ENCODE data around the gene MUC13. TPM values are rescaled to one million over a fixed set of nuclear protein-coding genes. Genes with fewer than 3 reads are reported as not detected.
A peak's percentile ranks its signal among the peaks of the same experiment; 100 is the strongest.

Gene MUC13
- total RNA-seq, 4 donors from 2014 or later: 37.8 to 700 (median 401) TPM

- in situ Hi-C loops (cut with MboI; ENCODE audit: low pct_ligation_motif_present in 1 of 4, low pct_unique_long_range_greater_than_20kb in 1 of 4, low sequenced_read_pairs in 3 of 4): no loop called here
- Histone ChIP-seq H3K36me3 (no peaks in the 10 kb centered on the region), H3K4me3 (no peak overlapping the region), H3K27me3 (no peaks in the 10 kb centered on the region), H3K4me1 (peaks cover 3 to 51% (median 34%) of the 10 kb centered on the region in 4 donors), H3K27ac (peak overlapping the region in 3 of 4 donors; percentile 10 to 88 (median 87)), H3K9me3 (no peaks in the 10 kb centered on the region)
- 91 to 93% methylated on average over 5 to 18 of the region's 18 CpGs for WGBS, 2 donors (ENCODE audit: low coverage in 1 of 2)
- DNase-seq: no peak
- TF ChIP-seq CTCF (IDR thresholded peaks at IDR 0.05) (no peak), POLR2A (IDR thresholded peaks at IDR 0.05) (no peak), EP300 (IDR thresholded peaks at IDR 0.05; ENCODE audit: low read depth) (no peak), POLR2AphosphoS5 (IDR thresholded peaks at IDR 0.05) (no peak)
- intact Hi-C loops (cut with DNase I; ENCODE audit: low total_unique reads): no loop called here
These were observed 35.6 kb upstream of the MUC13 start for GRCh38 chr3:124969963-124970722.

GRCh38 chr3:124969190-124969589 is 34.6 kb upstream of the MUC13 start:
- no peaks in the 10 kb centered on the region for H3K9me3 ChIP-seq
- 63 to 68% methylated on average over 7 to 8 of the region's 8 CpGs for WGBS, 2 donors (ENCODE audit: low coverage in 1 of 2)
- intact Hi-C loops (cut with DNase I; ENCODE audit: low total_unique reads): no loop called here
- peaks cover under 1 to 45% (median 34%) of the 10 kb centered on the region in 4 donors for H3K4me1 ChIP-seq
- no peaks in the 10 kb centered on the region for H3K36me3 ChIP-seq
- TF ChIP-seq CTCF (IDR thresholded peaks at IDR 0.05): no peak
- no peaks in the 10 kb centered on the region for H3K27me3 ChIP-seq
- in situ Hi-C loops (cut with MboI; ENCODE audit: low pct_ligation_motif_present in 1 of 4, low pct_unique_long_range_greater_than_20kb in 1 of 4, low sequenced_read_pairs in 3 of 4): no loop called here
- no peak overlapping the region for H3K4me3 ChIP-seq
- H3K27ac ChIP-seq: no peak overlapping the region
- no peak for DNase-seq

DNA sequence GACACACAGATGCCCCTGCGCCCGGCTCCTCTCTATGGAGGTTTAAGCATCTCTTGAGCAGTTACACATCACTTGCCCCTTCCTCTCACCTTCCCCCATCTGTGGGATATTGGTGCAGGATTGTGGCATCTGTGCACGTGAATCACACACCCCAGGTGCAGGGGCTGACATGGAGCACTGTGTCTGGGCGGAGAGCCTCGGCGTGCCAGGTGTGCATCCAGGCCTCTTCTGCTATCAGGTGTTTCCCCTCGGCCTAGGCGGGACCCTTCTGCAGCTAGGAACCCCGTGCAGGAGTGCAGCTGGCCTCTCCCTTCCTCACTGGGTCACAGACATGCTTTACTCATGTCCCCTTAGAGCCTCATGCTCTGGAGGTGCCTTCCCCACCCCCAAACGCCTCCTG is 33.4 kb upstream of the MUC13 start:
- H3K4me3 ChIP-seq: no peak overlapping the region
- no peaks in the 10 kb centered on the region for H3K9me3 ChIP-seq
- DNase-seq: no peak
- 86% methylated on average over 10 of the region's 10 CpGs; no CpG with 5 or more reads in 1 of the 2 donors for WGBS, 2 donors (ENCODE audit: low coverage in 1 of 2)
- H3K27ac ChIP-seq: peak overlapping the region in 1 of 4 donors; percentile 24
- intact Hi-C loops (cut with DNase I; ENCODE audit: low total_unique reads) (no loop called here), in situ Hi-C loops (cut with MboI; ENCODE audit: low pct_ligation_motif_present in 1 of 4, low pct_unique_long_range_greater_than_20kb in 1 of 4, low sequenced_read_pairs in 3 of 4) (no loop called here)
- H3K27me3 ChIP-seq: no peaks in the 10 kb centered on the region
- no peaks in the 10 kb centered on the region for H3K36me3 ChIP-seq
- peaks cover 4 to 45% (median 35%) of the 10 kb centered on the region in 4 donors for H3K4me1 ChIP-seq
- TF ChIP-seq POLR2AphosphoS5 (IDR thresholded peaks at IDR 0.05) (no peak), CTCF (IDR thresholded peaks at IDR 0.05) (no peak), POLR2A (IDR thresholded peaks at IDR 0.05) (no peak), EP300 (IDR thresholded peaks at IDR 0.05; ENCODE audit: low read depth) (no peak)

GRCh38 chr3:124966521-124967445 is 32.2 kb upstream of the MUC13 start:
- H3K27ac ChIP-seq: peak overlapping the region in 1 of 4 donors; percentile 14
- H3K4me3 ChIP-seq: no peak overlapping the region
- in situ Hi-C loops (cut with MboI; ENCODE audit: low pct_ligation_motif_present in 1 of 4, low pct_unique_long_range_greater_than_20kb in 1 of 4, low sequenced_read_pairs in 3 of 4): no loop called here
- intact Hi-C loops (cut with DNase I; ENCODE audit: low total_unique reads): no loop called here
- DNase-seq: no peak
- 40 to 85% methylated on average over 1 to 7 of the region's 7 CpGs for WGBS, 2 donors (ENCODE audit: low coverage in 1 of 2)
- TF ChIP-seq POLR2A (IDR thresholded peaks at IDR 0.05) (no peak), CTCF (IDR thresholded peaks at IDR 0.05) (no peak), EP300 (IDR thresholded peaks at IDR 0.05; ENCODE audit: low read depth) (no peak), POLR2AphosphoS5 (IDR thresholded peaks at IDR 0.05) (no peak)
- H3K9me3 ChIP-seq: no peaks in the 10 kb centered on the region
- peaks cover 4 to 47% (median 36%) of the 10 kb centered on the region in 4 donors for H3K4me1 ChIP-seq
- no peaks in the 10 kb centered on the region for H3K27me3 ChIP-seq
- H3K36me3 ChIP-seq: no peaks in the 10 kb centered on the region

Data from transverse colon (tissue), 4 donors.